GM18517 (cell line): ENCODE data around the gene ADAT1.

ENCODE experiments used
- ATAC-seq: cut with Tn5 transposase; IDR thresholded peaks from one replicate; pipeline ENCODE4 v1.9.1; 2021; ENCODE audit warnings: mild to moderate bottlenecking, moderate library complexity; ENCODE audit not compliant: unreplicated experiment

ADAT1 gene

DNA sequence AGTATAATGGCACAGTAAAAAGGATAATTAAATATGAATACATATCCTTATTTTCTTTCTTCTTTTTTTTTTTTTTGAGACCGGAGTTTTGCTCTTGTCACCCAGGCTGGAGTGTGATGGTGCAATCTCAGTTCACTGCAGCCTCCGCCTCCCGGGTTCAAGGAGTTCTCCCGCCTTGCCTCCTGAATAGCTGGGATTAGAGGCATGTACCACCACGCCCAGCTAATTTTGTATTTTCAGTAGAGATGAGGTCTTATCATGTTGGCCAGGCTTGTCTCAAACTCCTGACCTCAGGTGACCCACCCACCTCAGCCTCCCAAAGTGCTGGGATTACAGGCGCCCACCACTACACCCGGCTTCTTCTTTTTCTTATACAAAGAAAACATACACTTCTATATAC is 44.9 kb downstream of the ADAT1 start:
- ATAC-seq = no peak

DNA sequence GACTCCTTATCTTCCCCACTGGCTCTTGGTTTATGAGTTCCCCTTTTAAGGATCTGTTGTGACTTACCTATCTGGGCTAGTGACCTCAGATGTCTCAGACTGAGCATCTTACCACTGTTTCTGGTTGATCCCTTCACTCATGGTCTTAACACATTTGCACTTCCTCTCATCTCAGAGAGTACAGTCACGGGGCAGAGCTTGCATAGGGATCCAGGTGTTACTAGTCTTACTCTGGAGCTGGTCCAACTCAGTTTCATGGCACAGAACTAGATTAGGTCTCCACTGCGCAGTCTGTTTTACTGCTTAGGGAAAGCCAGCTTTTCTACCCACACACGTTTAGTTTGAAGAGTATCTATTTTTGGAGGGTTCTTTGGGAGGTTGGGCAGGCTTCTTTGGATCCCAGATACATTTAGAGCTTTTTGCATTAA is 46.7 kb downstream of the ADAT1 start:
- ATAC-seq = no peak

DNA sequence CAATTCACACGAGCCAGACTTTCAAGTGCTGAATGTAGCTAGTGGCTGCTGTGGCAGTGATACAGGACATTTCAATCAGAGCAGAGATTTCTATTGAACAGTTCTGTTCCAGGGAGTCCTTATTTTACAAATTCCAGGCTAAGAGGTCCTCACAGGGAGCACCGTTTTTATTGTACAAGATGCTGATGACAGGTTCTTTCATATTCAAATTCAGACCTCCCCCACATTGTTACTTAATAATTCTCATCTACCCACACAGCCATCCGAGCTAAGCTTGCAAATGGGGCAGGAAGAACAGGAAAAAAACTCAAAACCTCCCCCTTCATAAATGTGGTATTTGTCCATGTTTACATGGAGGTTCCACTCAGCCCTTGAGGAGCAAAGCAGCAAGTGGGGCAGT is 47.1 kb downstream of the ADAT1 start:
- ATAC-seq = no peak

DNA sequence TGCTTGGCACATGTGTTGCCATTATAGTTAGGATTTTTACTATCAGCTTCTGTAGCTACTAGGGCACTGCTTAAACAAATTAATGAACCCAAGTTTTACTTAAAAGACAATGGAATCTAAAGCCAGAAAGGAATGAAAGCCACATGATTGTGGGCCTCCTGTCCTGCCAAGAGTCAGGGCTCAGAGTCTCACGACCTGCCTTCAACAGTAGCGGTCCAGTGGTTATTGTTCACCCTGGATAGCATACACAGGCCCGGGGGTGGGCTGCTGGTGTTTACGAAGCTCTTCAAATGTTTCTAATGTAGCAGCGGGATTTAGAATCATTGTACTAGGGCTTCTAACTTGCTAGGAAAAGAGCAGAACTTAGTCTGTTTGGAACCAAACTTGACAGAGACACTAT is 49.1 kb downstream of the ADAT1 start:
- ATAC-seq = no peak

DNA sequence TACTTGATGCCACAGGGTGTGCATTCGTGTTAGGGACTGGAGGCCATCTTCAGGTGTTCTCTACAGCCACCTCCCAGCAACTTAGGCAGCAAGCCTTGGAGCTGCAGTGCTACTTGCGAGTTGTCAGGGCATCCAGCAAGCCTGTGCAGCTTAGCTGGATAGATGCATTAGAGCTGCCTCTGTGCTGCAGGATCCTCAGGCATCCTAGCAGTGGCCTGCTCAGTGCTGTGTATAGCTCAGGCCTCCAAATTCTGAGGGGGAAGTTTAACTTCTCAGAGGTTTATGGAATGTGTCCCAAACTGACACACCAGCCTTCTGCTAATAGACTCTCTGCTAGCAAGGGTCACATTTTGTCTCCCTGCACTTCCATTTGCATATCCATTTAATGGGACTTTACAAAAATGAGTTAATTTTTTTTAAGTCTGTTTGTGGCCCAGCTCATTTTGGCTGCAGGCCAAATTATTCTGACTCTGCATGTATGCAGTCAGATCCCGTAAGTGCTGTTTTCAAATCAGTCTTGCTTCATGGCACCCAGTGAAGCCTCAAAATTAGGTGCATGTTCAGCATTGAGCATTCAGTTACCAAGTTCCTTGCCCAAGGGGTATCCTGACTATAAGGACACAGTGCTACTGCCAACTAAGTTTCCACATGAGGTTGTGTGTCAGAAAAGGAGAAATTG is 50.1 kb downstream of the ADAT1 start:
- no peak for ATAC-seq

DNA sequence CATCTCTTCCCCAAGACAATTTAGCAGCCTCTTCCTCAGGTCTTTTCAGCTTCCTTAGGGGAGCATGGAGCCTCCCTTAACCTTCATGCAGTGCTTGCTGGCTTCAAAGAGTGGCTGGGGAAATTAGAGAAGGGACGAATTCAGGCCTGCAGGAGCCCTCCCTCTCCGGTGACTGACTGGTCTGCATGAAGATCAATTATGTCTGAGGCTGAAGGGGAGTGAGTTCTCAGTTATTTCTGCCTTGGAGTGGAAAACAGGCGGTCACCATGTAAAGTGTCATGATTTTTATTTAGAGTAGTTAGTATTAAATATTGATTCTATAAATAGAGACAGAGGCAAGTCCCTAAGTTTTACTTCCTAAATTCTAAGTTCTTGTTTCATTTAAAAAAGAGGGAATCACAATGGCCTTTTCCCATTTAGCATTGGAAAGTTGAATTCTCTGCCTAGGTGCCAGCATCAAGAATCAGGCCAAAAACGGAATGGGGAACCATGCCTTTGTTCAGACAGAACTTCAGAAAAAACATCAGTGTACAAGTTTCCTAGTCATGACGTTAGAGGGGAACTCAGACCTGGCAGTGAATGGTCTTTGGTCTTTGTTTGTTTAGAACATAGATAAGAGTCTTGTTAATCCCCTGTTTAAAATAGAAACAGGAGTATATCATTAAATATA is 52.5 kb downstream of the ADAT1 start:
- no peak for ATAC-seq

DNA sequence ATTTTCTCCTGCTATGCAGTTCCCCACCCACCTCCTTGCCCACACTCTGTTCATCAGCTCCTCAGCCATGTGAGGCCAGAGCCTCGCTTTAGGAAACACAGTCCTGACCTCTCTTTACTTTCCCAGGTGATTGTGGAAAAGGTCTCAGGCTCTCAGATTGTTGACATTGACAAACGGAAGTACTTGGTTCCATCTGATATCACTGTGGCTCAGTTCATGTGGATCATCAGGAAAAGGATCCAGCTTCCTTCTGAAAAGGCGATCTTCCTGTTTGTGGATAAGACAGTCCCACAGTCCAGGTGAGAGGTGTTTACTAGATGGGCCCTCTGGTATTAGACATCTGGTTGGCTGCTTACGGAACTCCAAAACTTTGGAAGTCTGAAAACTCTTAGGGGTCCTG is 55.2 kb downstream of the ADAT1 start:
- no peak for ATAC-seq

DNA sequence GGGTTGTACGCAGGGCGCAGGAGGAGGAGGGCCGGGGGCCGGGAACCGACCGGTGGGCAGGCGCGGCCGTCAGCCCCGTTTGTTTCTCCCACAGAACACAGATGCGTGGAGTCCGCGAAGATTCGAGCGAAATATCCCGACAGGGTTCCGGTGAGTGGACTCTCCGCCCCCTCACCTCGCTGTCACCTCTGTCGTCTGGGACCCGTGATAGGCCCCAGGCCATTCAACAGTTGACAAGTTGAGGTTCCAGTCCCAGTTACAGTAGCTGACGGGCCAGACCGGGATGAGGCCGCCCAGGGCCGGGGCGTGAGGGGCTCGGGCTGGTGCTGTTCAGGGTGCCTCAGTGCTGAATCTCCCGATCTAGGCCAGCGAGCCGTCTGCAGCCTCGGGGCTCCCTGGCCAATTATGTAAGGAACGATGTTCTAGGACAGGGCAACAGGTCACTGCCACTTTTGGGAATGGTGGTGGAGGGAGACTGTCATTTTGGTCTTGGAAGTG is 56.3 kb downstream of the ADAT1 start:
- peak; percentile 2 for ATAC-seq

DNA sequence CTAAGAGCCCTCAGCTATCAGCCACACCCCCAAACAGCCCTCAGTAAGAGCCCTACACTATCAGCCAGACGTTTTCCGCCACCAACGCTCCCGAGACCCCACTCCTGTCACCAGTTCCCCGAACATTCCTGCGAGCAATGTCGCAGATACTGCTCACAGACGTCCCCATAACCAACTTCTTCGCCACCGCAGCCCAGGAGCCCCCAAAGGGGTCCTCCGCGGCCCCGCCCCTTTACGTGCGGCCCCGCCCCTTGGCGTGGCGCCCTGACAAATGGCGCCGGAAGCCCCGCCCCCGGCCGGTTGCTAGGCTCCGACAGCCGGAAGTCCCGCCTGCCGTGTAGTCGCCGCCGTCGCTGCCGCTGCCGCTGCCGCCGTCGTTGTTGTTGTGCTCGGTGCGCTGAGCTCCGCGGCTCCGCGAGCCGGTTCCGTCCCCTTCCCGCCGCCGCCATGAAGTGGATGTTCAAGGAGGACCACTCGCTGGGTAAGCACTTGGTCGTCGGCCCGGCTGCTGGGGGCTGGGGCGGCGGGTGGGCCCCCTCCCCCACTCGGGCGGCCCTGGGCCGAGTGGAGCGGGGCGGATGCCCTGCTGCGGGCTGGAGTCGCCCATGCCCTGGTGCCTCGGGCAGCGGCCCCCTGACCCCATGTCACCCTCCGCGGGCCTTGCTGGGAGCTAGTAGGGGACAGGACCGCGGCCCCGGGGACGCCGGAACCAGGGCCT is 56.9 kb downstream of the ADAT1 start, which contains the start of gene GABARAPL2:
Gene GABARAPL2 (plus strand): TSS at position 340 of the 718 bp plus-strand sequence. CDS start 108 bp downstream, at position 448.
- ATAC-seq = peak; percentile 64

DNA sequence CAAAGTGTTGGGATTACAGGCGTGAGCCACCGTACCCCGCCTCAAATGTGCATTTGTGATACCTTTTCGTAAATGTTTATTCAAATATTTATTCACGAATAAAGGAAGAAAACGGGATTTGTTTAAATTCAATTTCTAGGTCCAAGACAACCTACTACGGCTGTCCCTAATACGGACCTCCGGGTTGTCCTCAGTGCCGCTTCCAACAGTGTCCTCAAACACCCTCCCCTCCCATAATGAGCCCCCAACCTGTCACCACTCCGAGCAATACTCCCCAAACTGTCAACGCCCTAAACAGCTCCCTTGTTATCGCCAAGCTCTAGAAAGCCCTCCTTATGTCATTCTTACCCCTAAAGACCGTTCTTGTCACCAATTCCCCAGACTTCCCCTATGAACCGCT is 57.4 kb downstream of the ADAT1 start:
- ATAC-seq = peak; percentile 4

DNA sequence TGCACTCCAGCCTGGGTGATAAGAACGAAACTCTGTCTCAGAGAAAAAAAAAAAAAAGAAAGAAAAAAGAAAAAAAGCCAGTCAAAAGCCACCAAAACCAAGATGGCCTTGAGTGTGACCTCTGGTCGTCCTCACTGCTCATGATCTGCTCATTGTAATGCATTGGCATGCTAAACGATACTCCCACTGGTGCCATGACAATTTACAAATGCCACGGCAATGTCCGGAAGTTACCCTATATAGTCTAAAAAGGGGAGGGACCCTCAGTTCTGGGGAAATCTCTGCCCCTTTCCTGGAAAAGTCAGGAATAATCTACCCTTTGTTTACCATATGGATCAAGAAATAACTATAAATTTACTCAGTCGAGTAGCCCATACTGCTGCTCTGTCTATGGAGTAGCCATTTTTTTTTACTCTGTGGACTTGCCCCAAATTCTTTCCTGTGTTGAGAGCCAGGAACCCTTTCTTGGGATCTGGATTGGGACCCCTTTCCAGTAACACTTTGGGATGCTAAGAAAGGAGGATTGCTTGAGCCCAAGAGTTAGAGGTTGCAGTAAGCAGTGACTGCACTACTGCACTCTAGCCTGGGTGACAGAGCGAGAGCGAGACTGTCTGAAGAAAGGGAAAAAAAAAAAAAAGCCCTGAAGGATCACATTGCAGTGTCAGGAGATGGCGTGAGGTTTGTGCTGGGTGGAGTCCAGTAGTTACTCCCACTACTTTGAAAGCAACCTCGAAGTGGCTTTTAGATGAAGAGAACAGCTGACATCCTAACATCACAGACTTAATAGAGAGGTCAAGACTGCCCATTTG is 63.3 kb downstream of the ADAT1 start:
- no peak for ATAC-seq

DNA sequence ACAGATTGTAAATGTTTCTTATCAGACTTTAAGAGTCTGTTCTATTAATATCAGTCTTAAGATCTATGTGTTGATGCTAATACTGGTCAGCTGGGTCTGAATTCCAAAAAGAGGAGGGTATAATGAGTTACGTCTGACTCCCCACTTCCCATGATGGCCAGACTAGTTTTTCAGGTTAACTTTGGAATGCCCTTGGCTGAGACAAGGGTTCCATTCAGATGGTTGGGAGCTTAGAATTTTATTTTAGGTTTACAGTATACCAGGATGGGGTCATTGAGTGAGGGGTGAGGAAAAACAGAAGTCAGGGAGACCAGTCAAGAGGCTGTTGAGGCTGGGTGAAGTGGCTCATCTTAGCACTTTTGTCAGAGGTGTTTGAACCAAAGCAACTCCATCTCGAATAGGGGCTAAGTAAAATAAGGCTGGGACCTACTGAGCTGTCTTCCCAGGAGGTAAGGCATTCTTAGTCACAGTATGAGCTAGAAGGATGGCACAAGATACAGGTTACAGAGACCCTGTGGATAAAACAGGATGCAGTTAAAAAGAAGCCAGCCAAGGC is 64.2 kb downstream of the ADAT1 start:
- no peak for ATAC-seq

DNA sequence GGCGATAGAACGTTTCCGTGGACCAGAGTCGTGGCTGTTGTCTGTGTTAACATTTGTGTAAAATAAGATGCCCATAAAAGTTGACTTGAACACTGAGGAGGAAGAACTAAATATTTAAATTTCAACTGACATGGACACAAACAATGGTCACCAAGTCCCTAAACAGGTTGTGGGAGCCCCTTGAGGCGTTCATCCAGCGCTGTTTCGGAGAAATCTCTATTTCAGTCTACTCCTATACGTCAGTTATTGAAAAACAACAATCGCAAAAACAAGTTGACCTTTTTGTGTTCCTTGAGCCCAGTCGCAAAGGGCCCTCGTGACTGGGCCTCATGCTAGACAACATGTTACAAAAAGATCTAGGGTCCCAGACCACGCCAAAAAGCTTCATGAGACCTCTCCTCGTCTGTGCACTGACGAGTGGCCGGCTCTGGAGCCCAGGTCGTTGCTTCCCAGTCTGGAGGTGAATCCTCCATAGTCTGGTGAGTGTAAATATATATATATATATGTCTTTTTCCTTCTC is 66.6 kb downstream of the ADAT1 start:
- ATAC-seq = no peak

DNA sequence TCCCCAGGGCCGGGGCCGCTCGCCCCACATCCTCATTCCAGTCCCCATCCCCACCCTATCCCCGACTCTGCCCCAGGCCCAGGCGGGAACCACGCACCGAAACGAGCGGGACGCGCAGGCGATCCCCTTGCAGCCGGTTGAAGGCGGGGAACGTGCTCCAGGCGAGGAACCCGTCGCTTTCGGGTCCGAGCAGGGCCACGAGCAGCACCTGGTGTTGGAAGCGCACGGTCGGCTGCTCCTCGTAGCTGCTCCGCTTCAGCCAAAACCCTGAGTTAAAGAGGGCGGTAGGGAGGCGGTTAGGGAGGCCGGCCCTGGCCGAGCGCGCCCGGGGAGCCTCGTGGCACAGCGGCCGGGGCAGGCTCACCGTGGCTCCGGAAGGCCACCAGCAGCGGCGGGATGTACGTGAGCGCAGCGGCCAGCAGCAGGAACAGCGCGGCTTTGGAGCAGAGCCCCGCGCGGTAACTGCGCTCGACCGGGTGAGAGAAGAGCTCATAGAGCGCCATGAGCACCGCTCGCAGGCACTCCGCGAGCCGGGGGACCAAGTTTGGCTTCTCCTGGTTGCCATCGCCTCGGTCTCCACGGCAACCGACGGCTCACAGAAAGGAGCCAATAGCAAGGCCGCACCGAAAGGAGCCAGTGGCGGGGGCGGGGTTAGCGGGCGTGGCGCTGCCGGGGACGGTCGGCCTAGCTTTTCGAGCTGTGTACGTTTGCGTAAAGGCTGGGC is 67.2 kb downstream of the ADAT1 start, which contains the start of gene TMEM231:
Gene TMEM231 (minus strand): TSS at position 546 of the 724 bp plus-strand sequence. CDS start 43 bp downstream, at position 503.
- ATAC-seq = peak; percentile 96

DNA sequence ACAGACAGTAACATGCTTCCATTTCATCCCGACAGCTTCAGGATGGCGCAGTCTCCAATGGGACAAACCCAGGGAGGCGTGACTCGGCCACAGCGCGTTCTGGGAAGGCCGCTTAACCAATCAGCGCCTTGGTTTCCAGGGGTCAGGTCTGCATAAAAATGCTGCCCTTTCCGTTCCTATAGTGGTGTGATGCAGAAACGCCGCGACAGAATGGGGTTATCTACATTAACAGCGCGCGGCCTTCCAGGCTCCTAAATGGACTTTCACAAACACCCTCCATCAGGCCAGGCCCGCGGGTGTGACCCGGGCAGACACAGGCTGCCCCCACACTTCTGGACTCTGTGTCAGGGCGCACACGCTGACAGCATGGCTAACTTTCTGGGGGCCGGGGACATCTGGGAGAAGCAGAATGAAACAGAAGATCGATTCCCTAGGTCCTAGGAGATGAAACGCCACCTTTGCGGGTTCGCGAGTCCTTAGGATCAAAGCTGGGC is 67.8 kb downstream of the ADAT1 start:
- no peak for ATAC-seq

DNA sequence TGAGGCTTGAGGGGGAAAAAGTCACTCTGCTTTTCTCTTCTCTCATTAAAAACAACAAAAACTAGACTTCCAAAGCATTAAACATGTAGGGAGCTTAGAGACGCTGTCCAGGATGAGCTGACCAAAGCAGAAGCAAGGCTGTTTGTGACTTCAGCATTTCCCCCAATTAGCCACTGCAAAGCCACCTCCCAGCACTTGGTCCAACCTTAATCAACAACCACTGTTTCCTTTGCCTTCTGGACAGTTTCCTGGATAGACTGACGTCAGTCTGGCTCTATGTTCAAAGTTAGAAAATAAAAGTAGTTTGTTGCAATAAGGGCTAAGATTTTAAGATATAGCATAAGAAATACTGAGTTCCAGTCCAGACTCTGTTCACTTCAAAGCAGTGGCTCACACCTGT is 70.1 kb downstream of the ADAT1 start:
- no peak for ATAC-seq

DNA sequence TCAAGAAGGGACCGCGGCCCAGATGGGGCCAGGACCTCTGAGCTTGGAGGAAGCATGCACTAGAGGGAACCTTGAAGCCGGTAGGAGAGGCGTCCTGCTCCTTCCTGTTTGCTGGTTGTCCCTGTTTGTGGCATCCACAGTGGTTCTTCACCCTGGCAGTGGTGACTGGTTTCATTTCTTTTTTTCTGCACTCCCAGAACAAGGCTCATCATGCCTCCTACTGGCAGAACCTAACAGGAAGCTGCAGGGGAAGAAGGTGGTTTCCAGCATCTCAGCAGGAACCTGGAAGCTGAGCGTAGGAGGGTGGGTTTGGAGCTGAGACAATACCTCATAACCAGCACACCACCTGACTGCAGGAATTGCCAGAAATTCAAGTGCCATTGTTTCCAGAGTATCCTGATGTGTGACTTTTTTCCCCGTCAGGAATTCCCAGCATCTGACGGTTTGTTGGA is 72.8 kb downstream of the ADAT1 start:
- ATAC-seq = peak; percentile 56
